Measurements from ENCODE around the gene MRPL49.

MRPL49 gene

GRCh38 chr11:65132988-65133700 lies 11.0 kb downstream of the MRPL49 start:
- Histone ChIP-seq H3K4me2 (peak overlapping the region; percentile 99), H3K27ac (peak overlapping the region; percentile 99), H3K36me3 (peaks cover 50% of the 10 kb centered on the region), H4K20me1 (peaks cover 29% of the 10 kb centered on the region), H3K9ac (peak overlapping the region; percentile 98), H3K9me3 (no peaks in the 10 kb centered on the region), H3K4me3 (peak overlapping the region; percentile 99), H3K27me3 (no peaks in the 10 kb centered on the region), H3K4me1 (peaks cover 77% of the 10 kb centered on the region)
- TF ChIP-seq Cebpa-rat (IDR thresholded peaks at IDR 0.05): no peak

- Histone ChIP-seq H4K20me1 (peaks cover 24% of the 10 kb centered on the region), H3K4me3 (peak overlapping the region; percentile 99), H3K36me3 (peaks cover 44% of the 10 kb centered on the region), H3K9ac (peak overlapping the region; percentile 98), H3K4me2 (peak overlapping the region; percentile 99), H3K9me3 (no peaks in the 10 kb centered on the region), H3K4me1 (peaks cover 71% of the 10 kb centered on the region), H3K27me3 (no peaks in the 10 kb centered on the region), H3K27ac (peak overlapping the region; percentile 99)
- no peak for TF ChIP-seq Cebpa-rat (IDR thresholded peaks at IDR 0.05)
These were observed 11.6 kb downstream of the MRPL49 start for GRCh38 chr11:65133724-65134123.

DNA sequence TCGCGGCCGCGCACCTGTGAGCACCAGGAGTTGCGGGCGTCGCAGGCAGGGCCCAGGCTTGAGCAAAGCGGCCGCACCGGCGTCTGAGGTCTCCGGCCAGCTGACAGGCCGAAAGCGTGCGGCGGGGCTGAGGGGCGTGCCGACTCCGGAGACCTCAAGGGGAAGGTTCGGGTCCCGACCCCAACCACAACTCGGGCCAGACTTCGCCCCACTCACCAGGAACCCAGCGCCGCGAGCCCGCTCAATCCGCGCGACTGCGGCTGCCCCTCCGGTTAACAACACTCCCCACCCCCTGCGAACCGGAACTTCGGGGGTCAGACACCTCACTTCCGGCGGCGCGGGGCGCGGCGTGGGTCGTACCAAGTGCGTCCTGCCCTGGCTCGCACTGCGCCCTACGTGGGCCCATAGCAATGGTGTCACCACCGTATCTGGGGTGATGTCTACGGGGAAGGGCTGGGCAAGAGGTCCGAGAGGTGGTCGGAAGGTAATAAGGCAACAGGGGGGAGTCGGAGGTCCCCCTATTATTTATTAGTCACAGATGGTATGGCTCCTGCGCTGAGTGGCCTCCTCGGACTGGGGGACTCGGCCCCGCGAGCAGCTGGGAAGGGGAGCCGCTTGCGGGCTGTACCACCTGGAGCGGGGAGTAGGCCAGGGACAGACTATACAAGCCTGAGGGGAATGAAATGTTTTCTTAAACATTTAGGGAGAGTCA lies 12.3 kb downstream of the MRPL49 start, which contains the start of gene SYVN1:
Gene SYVN1, minus strand, starts transcription at position 280 of the 712 bp plus-strand sequence. CDS start 918 bp downstream, outside the sequence.
- no peak for TF ChIP-seq Cebpa-rat (IDR thresholded peaks at IDR 0.05)
- Histone ChIP-seq H3K4me1 (peaks cover 65% of the 10 kb centered on the region), H3K27ac (peak within 1 kb of the TSS; percentile 99), H3K4me2 (peak within 1 kb of the TSS; percentile 99), H3K27me3 (no peaks in the 10 kb centered on the region), H3K9me3 (no peaks in the 10 kb centered on the region), H4K20me1 (peaks cover 17% of the 10 kb centered on the region), H3K4me3 (peak within 1 kb of the TSS; percentile 99), H3K9ac (peak within 1 kb of the TSS; percentile 98), H3K36me3 (peaks cover 38% of the 10 kb centered on the region)

- H3K4me2 ChIP-seq: peak overlapping the region; percentile 99
- peaks cover 31% of the 10 kb centered on the region for H3K36me3 ChIP-seq
- no peaks in the 10 kb centered on the region for H3K27me3 ChIP-seq
- peaks cover 58% of the 10 kb centered on the region for H3K4me1 ChIP-seq
- H4K20me1 ChIP-seq: peaks cover 10% of the 10 kb centered on the region
- TF ChIP-seq Cebpa-rat (IDR thresholded peaks at IDR 0.05): no peak
- H3K9me3 ChIP-seq: no peaks in the 10 kb centered on the region
- peak overlapping the region; percentile 98 for H3K9ac ChIP-seq
- peak overlapping the region; percentile 99 for H3K27ac ChIP-seq
- H3K4me3 ChIP-seq: peak overlapping the region; percentile 99
These were observed 13.0 kb downstream of the MRPL49 start for GRCh38 chr11:65134952-65135632.

- no peaks in the 10 kb centered on the region for H3K27me3 ChIP-seq
- peaks cover 26% of the 10 kb centered on the region for H3K36me3 ChIP-seq
- no peak for TF ChIP-seq Cebpa-rat (IDR thresholded peaks at IDR 0.05)
- peak overlapping the region; percentile 99 for H3K4me2 ChIP-seq
- H4K20me1 ChIP-seq: peaks cover 7% of the 10 kb centered on the region
- H3K9me3 ChIP-seq: no peaks in the 10 kb centered on the region
- peak overlapping the region; percentile 98 for H3K9ac ChIP-seq
- peak overlapping the region; percentile 99 for H3K27ac ChIP-seq
- peak overlapping the region; percentile 99 for H3K4me3 ChIP-seq
- H3K4me1 ChIP-seq: peaks cover 52% of the 10 kb centered on the region
These were observed 13.6 kb downstream of the MRPL49 start for GRCh38 chr11:65135633-65136145.

- Histone ChIP-seq H3K9me3 (no peaks in the 10 kb centered on the region), H3K4me2 (peak overlapping the region; percentile 99; the same call in 1 of the 2 replicates), H3K4me1 (peaks cover 50% of the 10 kb centered on the region), H3K36me3 (peaks cover 17% of the 10 kb centered on the region), H3K4me3 (no peak overlapping the region), H4K20me1 (peaks cover 7% of the 10 kb centered on the region; the same call in 1 of the 2 replicates), H3K27ac (no peak overlapping the region), H3K27me3 (no peaks in the 10 kb centered on the region), H3K9ac (no peak overlapping the region)
- TF ChIP-seq Cebpa-rat (IDR thresholded peaks at IDR 0.05): no peak
These were observed 14.5 kb downstream of the MRPL49 start for GRCh38 chr11:65136515-65137096.

DNA sequence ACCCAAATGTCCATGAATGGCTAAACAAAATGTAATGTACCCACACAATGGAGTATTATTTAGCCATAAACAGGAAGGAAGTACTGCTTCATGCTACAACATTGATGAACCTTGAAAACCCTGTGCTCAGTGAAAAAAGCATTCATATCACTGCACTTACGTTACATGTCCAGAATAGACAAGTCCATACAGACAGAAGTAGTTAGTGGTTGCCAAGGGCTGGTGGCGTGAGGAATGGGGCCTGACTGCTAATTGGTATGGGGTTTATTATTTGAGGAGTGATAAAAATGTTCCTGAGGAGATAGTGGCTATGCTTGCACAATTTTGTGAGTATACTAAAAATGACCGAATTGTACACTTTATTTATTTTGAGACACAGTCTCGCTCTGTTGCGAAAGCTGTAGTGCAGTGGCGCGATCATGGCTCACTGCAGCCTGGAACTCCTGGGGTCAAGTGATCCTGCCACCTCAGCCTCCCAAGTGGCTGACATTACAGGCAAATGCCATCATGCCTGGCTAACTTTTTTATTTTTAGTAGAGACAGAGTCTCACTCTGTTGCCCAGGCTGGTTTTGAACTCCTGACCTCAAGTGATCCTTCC lies 19.9 kb downstream of the MRPL49 start:
- Histone ChIP-seq H3K27me3 (no peaks in the 10 kb centered on the region), H3K4me3 (peak overlapping the region; percentile 21; the same call in 1 of the 2 replicates), H3K9me3 (peaks cover 12% of the 10 kb centered on the region), H3K4me1 (peaks cover 55% of the 10 kb centered on the region), H3K4me2 (peak overlapping the region; percentile 72), H3K36me3 (no peaks in the 10 kb centered on the region), H3K9ac (peak overlapping the region; percentile 13; the same call in 1 of the 2 replicates), H3K27ac (peak overlapping the region; percentile 33), H4K20me1 (no peaks in the 10 kb centered on the region)
- TF ChIP-seq Cebpa-rat (IDR thresholded peaks at IDR 0.05): 0 out of 2 replicates have a peak, but pooled peaks have one; percentile 49

DNA sequence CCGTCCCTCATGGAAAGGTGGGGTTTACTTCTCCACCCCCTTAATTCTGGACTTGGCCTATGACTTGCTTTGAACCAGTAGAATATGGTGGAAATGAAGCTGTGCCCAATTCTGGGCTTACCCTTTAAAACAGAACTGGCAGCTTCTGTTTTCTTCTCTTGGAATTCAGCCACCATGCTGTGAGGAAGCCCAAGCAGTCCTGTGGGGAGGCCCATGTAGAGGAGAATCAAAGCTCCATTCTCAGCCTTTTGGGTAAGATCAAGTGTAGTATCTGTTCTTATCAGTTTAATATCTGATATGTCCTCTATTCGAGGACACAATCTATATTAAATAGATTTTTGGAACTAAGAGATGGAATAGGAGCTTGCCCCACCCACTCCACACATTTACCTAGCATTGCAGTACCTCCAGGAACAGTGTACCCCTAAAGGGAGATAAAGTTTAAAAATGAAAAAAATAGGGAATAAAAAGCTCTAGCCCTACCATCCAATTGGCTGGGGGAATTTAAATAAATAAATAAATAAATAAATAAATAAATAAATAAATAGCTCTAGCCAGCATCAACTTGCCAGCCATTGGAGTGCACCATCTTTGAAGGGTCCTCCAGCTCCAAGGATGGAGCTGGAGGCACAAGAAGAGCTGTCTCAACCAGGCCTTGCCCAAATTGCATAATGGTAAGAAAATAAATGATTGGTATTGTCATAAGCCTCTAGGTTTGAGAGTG lies 25.4 kb downstream of the MRPL49 start:
- peaks cover 54% of the 10 kb centered on the region for H3K4me1 ChIP-seq
- no peak overlapping the region for H3K4me2 ChIP-seq
- no peak overlapping the region for H3K9ac ChIP-seq

More for the DNA sequence above, 25.4 kb downstream of the MRPL49 start:
- Histone ChIP-seq H3K27ac (no peak overlapping the region), H3K27me3 (no peaks in the 10 kb centered on the region), H3K36me3 (no peaks in the 10 kb centered on the region), H3K9me3 (peaks cover 18% of the 10 kb centered on the region), H4K20me1 (no peaks in the 10 kb centered on the region), H3K4me3 (no peak overlapping the region)
- TF ChIP-seq Cebpa-rat (IDR thresholded peaks at IDR 0.05): no peak

Data from BLaER1 (cell line).